ENCODE measurements around the gene COA5. TPM values are rescaled to one million over a fixed set of nuclear protein-coding genes. Genes with fewer than 3 reads are reported as not detected.

COA5 gene
- total RNA-seq, 1 experiment from 2014 or later = 18.6 TPM

DNA sequence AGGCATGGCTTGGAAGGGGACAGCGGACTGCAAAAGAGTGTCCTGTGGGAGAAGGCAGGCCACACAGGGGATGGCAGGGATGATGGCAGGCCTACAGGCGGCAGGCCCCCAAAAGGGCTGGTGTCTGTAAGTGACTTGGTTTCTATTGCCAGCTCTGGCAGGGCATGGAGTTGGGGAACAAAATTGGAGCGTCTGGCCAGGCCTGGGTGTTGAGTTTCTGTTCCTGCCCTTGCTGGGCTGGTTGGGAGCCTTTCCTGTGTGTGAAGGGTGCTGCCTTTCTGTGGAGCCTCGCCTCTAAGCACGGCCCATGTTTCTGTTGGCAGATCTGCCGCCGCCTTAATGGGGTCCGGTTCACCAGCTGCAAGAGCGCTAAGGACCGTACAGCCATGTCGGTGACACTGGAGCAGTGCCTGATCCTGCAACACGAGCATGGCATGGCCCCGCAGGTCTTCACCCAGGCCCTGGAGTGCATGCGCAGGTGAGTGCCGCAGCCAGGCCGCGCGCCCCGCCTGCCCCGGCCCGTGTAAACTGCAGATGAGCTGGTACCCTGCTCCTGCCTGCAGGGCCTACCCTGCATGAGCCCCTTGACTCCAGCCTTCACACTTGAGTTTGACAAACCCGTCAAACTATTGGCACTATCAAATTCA, 31.5 kb downstream of the COA5 start (continued):
- no peak for TF ChIP-seq CEBPB (IDR thresholded peaks at IDR 0.05; ENCODE audit: low read depth)
- TF ChIP-seq FOSL1 (IDR thresholded peaks at IDR 0.05; ENCODE audit: low read depth) = no peak
- no peak for TF ChIP-seq ZNF274 (IDR thresholded peaks at IDR 0.05; ENCODE audit: low read depth, low read length)
- TF ChIP-seq SIN3A (IDR thresholded peaks at IDR 0.05; ENCODE audit: low read depth) = no peak
- TF ChIP-seq TCF7L2 (IDR thresholded peaks at IDR 0.05; ENCODE audit: borderline replicate concordance, extremely low read depth, insufficient read depth, insufficient read length) = no peak
- TF ChIP-seq, protein P1, sequence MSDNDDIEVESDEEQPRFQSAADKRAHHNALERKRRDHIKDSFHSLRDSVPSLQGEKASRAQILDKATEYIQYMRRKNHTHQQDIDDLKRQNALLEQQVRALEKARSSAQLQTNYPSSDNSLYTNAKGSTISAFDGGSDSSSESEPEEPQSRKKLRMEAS (IDR thresholded peaks at IDR 0.05) = no peak
- no peak for TF ChIP-seq JUND (IDR thresholded peaks at IDR 0.05)
- TF ChIP-seq SRF (IDR thresholded peaks at IDR 0.05; ENCODE audit: low read depth) = no peak
- TF ChIP-seq EZH2 (IDR thresholded peaks at IDR 0.05) = no peak

DNA sequence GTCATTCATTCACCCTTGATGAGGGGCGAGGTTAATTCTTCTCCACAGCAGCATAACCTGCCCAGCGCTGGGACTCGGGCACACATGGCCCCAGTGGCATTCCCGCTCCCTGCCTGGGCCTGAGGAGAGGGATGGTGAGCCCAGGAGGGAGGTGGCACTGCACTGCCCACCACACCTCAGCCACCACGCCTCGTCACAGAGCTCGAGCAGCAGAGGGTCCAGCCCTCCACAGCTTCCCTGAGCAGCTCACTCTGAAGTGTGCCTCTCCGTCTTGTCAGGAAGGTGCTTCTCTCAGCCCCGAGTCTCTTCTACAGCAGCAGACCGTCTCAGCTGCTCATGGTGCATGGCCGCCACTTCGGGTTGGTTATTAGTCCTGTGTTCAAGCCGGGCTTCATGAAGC, 34.9 kb downstream of the COA5 start:
- intact Hi-C loops (cut with micrococcal nuclease) = no loop called here
- BruUV-seq (replicated peaks) = no TSS peak
- Histone ChIP-seq H3K36me3 (ENCODE audit: control insufficient read depth in 1 of 2, insufficient read depth in 2 of 2, low read length in 2 of 2) (peaks cover 0 to 7% of the 10 kb centered on the region in 2 experiments; a peak in 1 of 4 replicates), H3K4me3 (replicated peaks in 1 of 2; ENCODE audit: low read depth in 1 of 2, low read length in 2 of 2) (no peak overlapping the region), H3K27me3 (ENCODE audit: insufficient read depth, low read length) (no peaks in the 10 kb centered on the region), H3K9ac (ENCODE audit: low read length) (no peak overlapping the region), H3K9me3 (ENCODE audit: control insufficient read depth in 1 of 2, insufficient read depth in 1 of 2, low read depth in 1 of 2, low read length in 2 of 2) (no peaks in the 10 kb centered on the region), H4K20me1 (ENCODE audit: insufficient read depth) (no peaks in the 10 kb centered on the region), H3K79me2 (ENCODE audit: insufficient read depth, low read length) (no peaks in the 10 kb centered on the region), H3K9me2 (ENCODE audit: insufficient read depth) (no peaks in the 10 kb centered on the region), H3K4me1 (ENCODE audit: control insufficient read depth in 1 of 2, insufficient read depth in 2 of 2, low read length in 2 of 2) (no peaks in the 10 kb centered on the region), H3K27ac (ENCODE audit: low read depth, low read length) (no peak overlapping the region), H2AFZ (ENCODE audit: low read depth, low read length, poor library complexity, severe bottlenecking) (no peak overlapping the region), H3K4me2 (ENCODE audit: low read length) (no peak overlapping the region)
- TF ChIP-seq CBX3 (IDR thresholded peaks at IDR 0.05; ENCODE audit: low read depth) (no peak), EZH2 (IDR thresholded peaks at IDR 0.05) (no peak), SP1 (IDR thresholded peaks at IDR 0.05; ENCODE audit: low read depth) (no peak), ZFX (IDR thresholded peaks at IDR 0.05) (no peak), POLR2A (IDR thresholded peaks at IDR 0.05; ENCODE audit: borderline replicate concordance, extremely low read depth, insufficient read depth, insufficient read length) (no peak), FOSL1 (IDR thresholded peaks at IDR 0.05; ENCODE audit: low read depth) (no peak), CEBPB (IDR thresholded peaks at IDR 0.05; ENCODE audit: low read depth) (no peak), ELF1 (IDR thresholded peaks at IDR 0.05; ENCODE audit: borderline replicate concordance, low read depth) (no peak), POLR2AphosphoS5 (IDR thresholded peaks at IDR 0.05; ENCODE audit: low read depth, low read length) (no peak), EGR1 (IDR thresholded peaks at IDR 0.05; ENCODE audit: low read depth) (no peak), YY1 (IDR thresholded peaks at IDR 0.05; ENCODE audit: extremely low read depth, insufficient replicate concordance, low read depth, low read length) (no peak), EZH2phosphoT487 (IDR thresholded peaks at IDR 0.05; ENCODE audit: borderline replicate concordance) (no peak)
- ChIA-PET CTCF (no interaction called here), POLR2A (no interaction called here), RAD21 (ENCODE audit: low non-redundant PET in 1 of 2, low total read pairs in 2 of 2, uncharacterized antibody in 2 of 2, unreplicated experiment in 2 of 2) (no interaction called here)
- DNase-seq (ENCODE audit: low read depth, low spot score) (no peak), ATAC-seq (no peak)

Measured in HCT116 (cell line).